Stomach (tissue), 4 donors: ENCODE measurements around the gene MAN1A1.

Source experiments
- CTCF ChIP-seq, 7 experiments: fragments of 450-650 bp in 4 of 7; fragments of 200-600 bp in 3 of 7; sonication (generic) in 3 of 7; IDR thresholded peaks; one replicate each; pipeline ENCODE4 v1.5.1; 2016 to 2019; ENCODE audit warnings: antibody characterized with exemption in 7 of 7, control low read depth in 2 of 7, mild to moderate bottlenecking in 1 of 7
- POLR2A ChIP-seq, 4 donors: fragments of 450-650 bp; IDR thresholded peaks; one replicate each; pipeline ENCODE4 v1.6.1; 2016; ENCODE audit warnings: antibody characterized with exemption in 4 of 4, control low read depth in 2 of 4, mild to moderate bottlenecking in 1 of 4, moderate library complexity in 1 of 4

- TF ChIP-seq CTCF (IDR thresholded peaks at IDR 0.05) = no peak
- TF ChIP-seq POLR2A (IDR thresholded peaks at IDR 0.05) = no peak
Measured at GRCh38 chr6:119327810-119328209, 21.8 kb downstream of the MAN1A1 start.
